T-helper 1 cell treated with Interleukin-12 subunit alpha and Interleukin-12 subunit beta and Interleukin-4 antibody, amounts not matched to agents 30 μg/mL and 1 μg/mL, for 36 hours (primary cell): Measurements from ENCODE around the gene GRAMD1B.
A peak's percentile ranks its signal among the peaks of the same experiment; 100 is the strongest.
"Not testable (repeated sequence)": the region's sequence is repeated elsewhere in the genome, so short reads cannot be mapped to it uniquely, and the experiment has no call there.

ENCODE experiments used
- H3K27ac Mint-ChIP-seq: one replicate; pipeline ENCODE4 v1.8.0; 2021; ENCODE audit warnings: mild to moderate bottlenecking, mixed read lengths
- H3K27me3 Mint-ChIP-seq: one replicate; pipeline ENCODE4 v1.8.0; 2021; ENCODE audit warnings: low read depth, mixed read lengths
- H3K36me3 Mint-ChIP-seq: one replicate; pipeline ENCODE4 v1.8.0; 2021; ENCODE audit warnings: low read depth, mixed read lengths
- H3K4me1 Mint-ChIP-seq: one replicate; pipeline ENCODE4 v1.8.0; 2021; ENCODE audit warnings: low read depth, mixed read lengths
- H3K4me3 Mint-ChIP-seq: one replicate; pipeline ENCODE4 v1.8.0; 2021; ENCODE audit warnings: mild to moderate bottlenecking, moderate library complexity, mixed read lengths
- H3K9me3 Mint-ChIP-seq: one replicate; pipeline ENCODE4 v1.8.0; 2021; ENCODE audit warnings: mixed read lengths

The GRAMD1B gene

GRCh38 chr11:123569393-123569792 lies 139.3 kb downstream of the GRAMD1B start:
- no peaks in the 10 kb centered on the region for H3K27me3 Mint-ChIP-seq
- H3K36me3 Mint-ChIP-seq = peaks cover 8% of the 10 kb centered on the region

DNA sequence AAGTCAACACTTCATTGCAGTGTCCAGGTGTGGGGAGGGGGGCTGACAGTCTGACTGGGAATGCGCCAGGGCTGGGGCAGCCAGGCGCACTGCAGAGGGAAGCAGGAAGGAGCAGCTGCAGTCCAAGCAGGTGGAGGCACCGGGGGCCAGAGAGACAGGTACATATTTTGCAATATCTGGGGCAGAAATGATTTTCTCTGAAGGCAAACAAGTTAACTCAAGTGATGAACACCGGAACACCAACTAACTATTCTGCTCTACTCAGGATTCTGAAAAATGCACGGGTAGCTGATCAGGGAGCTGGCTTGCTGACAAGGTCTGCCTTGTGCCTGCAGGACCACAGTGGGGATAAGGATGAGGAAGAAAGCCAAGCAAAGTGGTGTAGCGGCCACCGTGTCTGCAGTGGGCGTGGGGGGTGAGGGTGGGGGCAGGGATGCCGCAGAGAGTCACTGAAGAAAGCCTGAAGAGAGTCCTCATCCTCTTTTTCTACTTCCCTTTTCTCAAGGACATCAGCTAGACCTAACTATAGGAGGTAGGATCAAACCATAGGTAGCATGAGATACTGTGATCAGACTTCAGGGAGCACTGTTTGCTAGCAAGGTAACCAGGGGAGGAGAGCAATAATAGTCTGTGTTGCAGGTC lies 141.0 kb downstream of the GRAMD1B start:
- Mint-ChIP-seq H3K4me1 (peaks cover 27% of the 10 kb centered on the region), H3K9me3 (no peaks in the 10 kb centered on the region), H3K4me3 (no peak overlapping the region), H3K27ac (no peak overlapping the region), H3K36me3 (peaks cover 8% of the 10 kb centered on the region), H3K27me3 (no peaks in the 10 kb centered on the region)

More at GRCh38 chr11:123569393-123569792, 139.3 kb downstream of the GRAMD1B start:
- no peak overlapping the region for H3K27ac Mint-ChIP-seq
- peaks cover 20% of the 10 kb centered on the region for H3K4me1 Mint-ChIP-seq
- H3K9me3 Mint-ChIP-seq = no peaks in the 10 kb centered on the region
- no peak overlapping the region for H3K4me3 Mint-ChIP-seq

- H3K9me3 Mint-ChIP-seq, H3K27me3 Mint-ChIP-seq, H3K4me3 Mint-ChIP-seq: not testable (repeated sequence)
Observed at GRCh38 chr11:123572791-123573190, 142.7 kb downstream of the GRAMD1B start.

DNA sequence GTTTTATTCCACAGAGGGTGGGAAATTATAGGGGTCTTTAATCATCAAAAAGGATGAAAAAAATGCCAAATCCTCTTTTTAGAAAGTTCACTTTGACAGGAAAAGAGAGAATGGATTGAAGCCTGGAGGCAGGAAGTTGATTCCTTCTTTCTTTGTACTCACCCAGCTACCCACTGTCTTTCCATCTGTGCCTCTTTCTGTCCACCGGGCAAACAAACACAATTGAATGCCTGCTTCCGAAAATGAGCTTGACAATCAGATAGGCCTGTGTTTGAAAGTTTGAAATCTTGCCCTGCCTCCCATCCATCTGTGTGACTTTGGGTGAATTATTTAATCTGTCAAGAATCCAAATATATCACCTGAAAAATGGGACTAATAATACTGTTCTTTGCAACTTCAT lies 143.2 kb downstream of the GRAMD1B start:
- Mint-ChIP-seq H3K4me1 (peaks cover 35% of the 10 kb centered on the region), H3K36me3 (peaks cover 9% of the 10 kb centered on the region), H3K9me3 (no peaks in the 10 kb centered on the region), H3K27me3 (no peaks in the 10 kb centered on the region), H3K27ac (no peak overlapping the region), H3K4me3 (no peak overlapping the region)

More at GRCh38 chr11:123572791-123573190, 142.7 kb downstream of the GRAMD1B start:
- H3K36me3 Mint-ChIP-seq, H3K27ac Mint-ChIP-seq: not testable (repeated sequence)
- H3K4me1 Mint-ChIP-seq = peaks cover 35% of the 10 kb centered on the region

- Mint-ChIP-seq H3K4me1 (peaks cover 34% of the 10 kb centered on the region), H3K27ac (no peak overlapping the region), H3K27me3 (no peaks in the 10 kb centered on the region), H3K9me3 (no peaks in the 10 kb centered on the region), H3K36me3 (peaks cover 13% of the 10 kb centered on the region), H3K4me3 (no peak overlapping the region)
Observed at GRCh38 chr11:123575441-123575840, 145.4 kb downstream of the GRAMD1B start.

DNA sequence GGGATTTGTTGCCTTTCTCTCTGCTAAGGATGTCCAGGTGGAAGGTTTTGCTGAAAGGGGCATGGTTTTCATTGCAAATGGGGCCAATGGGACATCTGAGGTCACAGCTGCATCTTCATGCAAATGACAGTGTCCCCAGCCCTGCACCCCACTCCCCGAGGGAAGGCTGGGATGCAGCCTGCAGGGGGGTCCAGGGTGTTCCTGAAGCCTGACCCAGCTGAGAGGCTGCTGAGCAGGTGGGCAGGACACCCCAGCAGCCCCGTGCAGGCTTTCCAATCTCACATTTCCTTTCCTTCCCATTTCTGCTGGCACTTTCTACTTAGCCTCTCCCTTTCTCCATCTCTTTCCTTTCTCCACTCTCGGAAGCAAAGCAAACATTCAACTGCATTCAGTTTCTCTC lies 146.0 kb downstream of the GRAMD1B start:
- H3K4me3 Mint-ChIP-seq = no peak overlapping the region
- peaks cover 40% of the 10 kb centered on the region for H3K4me1 Mint-ChIP-seq
- H3K27me3 Mint-ChIP-seq = no peaks in the 10 kb centered on the region
- H3K36me3 Mint-ChIP-seq = peaks cover 14% of the 10 kb centered on the region
- no peaks in the 10 kb centered on the region for H3K9me3 Mint-ChIP-seq
- peak overlapping the region; percentile 43 for H3K27ac Mint-ChIP-seq

DNA sequence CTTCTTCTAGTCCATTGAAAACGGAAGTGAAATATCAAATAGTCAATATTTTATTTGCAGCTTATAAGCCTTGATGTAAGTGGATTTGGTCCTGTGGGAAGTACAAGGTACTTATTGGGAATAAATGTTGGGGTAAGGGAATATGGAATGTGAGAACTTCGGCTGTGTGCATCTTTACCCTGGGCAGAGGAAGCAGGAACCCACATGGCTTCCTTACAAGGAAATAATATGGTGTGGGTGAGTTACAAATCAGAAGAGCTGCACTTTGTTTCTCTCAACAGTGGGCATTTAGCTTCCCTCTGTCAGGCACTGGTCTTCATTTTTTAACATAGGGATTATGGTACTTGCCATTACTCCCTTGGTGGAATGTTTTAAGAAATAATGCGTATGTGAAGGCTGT lies 146.4 kb downstream of the GRAMD1B start:
- Mint-ChIP-seq H3K4me3 (no peak overlapping the region), H3K27ac (no peak overlapping the region)

GRCh38 chr11:123577081-123577598 lies 147.1 kb downstream of the GRAMD1B start:
- H3K27ac Mint-ChIP-seq = peak overlapping the region; percentile 38
- no peaks in the 10 kb centered on the region for H3K9me3 Mint-ChIP-seq
- H3K4me3 Mint-ChIP-seq = no peak overlapping the region
- peaks cover 37% of the 10 kb centered on the region for H3K4me1 Mint-ChIP-seq
- H3K36me3 Mint-ChIP-seq = peaks cover 17% of the 10 kb centered on the region
- no peaks in the 10 kb centered on the region for H3K27me3 Mint-ChIP-seq

More for the DNA sequence above, 146.4 kb downstream of the GRAMD1B start:
- no peaks in the 10 kb centered on the region for H3K9me3 Mint-ChIP-seq
- H3K36me3 Mint-ChIP-seq = peaks cover 15% of the 10 kb centered on the region
- peaks cover 41% of the 10 kb centered on the region for H3K4me1 Mint-ChIP-seq
- no peaks in the 10 kb centered on the region for H3K27me3 Mint-ChIP-seq

DNA sequence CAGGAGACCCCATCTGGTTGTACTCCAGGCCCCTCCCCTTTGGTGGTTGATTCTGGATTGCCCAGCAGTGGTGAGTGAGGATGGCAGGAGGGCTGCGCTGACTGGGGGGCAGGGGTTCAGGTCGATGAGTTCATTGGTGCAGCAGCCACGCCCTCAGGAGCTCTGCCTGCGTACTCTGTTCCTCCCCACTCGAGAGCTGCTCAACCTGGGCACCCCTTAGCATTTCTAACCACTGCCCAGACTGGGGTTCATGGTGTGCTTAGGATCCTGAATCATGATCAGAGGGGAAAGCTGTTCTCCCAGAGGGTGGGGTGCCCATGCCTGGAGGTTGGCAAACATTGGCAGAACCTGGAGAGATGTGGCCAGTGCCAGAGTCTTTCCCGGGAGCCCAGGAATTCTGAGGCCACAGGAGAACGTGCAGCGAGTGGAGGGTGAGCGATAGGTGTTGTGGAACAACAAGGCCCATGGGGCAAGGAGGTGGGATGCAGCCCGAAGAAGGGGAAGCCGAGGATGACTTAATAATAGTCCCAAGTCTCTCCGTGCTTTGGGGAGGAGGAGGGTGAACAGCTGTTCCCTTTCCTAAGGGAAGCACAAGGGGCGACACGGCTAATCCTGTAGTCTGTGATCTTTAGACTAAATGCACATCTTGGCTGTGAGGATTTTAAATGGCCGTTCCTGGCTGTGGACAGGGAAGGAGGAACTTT lies 148.9 kb downstream of the GRAMD1B start:
- Mint-ChIP-seq H3K4me3 (no peak overlapping the region), H3K36me3 (peaks cover 18% of the 10 kb centered on the region), H3K9me3 (no peaks in the 10 kb centered on the region), H3K27ac (no peak overlapping the region), H3K27me3 (no peaks in the 10 kb centered on the region), H3K4me1 (peaks cover 37% of the 10 kb centered on the region)

DNA sequence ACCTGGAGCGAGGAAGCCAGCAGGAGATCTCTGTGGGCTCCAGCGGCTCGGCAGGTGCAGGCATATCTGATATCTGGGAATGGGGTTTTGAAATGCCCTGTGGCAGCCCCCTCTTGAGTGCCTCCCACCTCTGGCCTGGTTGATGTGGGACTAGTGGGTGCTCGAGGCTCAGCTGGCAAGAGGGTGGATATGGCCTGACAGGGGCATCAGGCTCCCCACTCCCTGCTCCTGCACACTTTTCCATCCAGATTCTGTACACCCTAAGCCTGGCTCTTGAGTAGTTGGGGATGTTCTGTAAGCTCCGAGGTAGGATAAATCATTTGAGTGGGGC lies 149.4 kb downstream of the GRAMD1B start:
- H3K4me3 Mint-ChIP-seq = no peak overlapping the region
- H3K36me3 Mint-ChIP-seq = peaks cover 18% of the 10 kb centered on the region
- peaks cover 33% of the 10 kb centered on the region for H3K4me1 Mint-ChIP-seq
- H3K27ac Mint-ChIP-seq = no peak overlapping the region
- no peaks in the 10 kb centered on the region for H3K27me3 Mint-ChIP-seq
- no peaks in the 10 kb centered on the region for H3K9me3 Mint-ChIP-seq

GRCh38 chr11:123580137-123580536 lies 150.1 kb downstream of the GRAMD1B start:
- H3K27ac Mint-ChIP-seq = no peak overlapping the region

GRCh38 chr11:123580557-123581275 lies 150.6 kb downstream of the GRAMD1B start:
- Mint-ChIP-seq H3K4me1 (peaks cover 27% of the 10 kb centered on the region), H3K27ac (peak overlapping the region; percentile 55), H3K9me3 (no peaks in the 10 kb centered on the region), H3K4me3 (no peak overlapping the region), H3K27me3 (no peaks in the 10 kb centered on the region), H3K36me3 (peaks cover 18% of the 10 kb centered on the region)

More at GRCh38 chr11:123580137-123580536, 150.1 kb downstream of the GRAMD1B start:
- Mint-ChIP-seq H3K4me1 (peaks cover 30% of the 10 kb centered on the region), H3K27me3 (no peaks in the 10 kb centered on the region), H3K36me3 (peaks cover 18% of the 10 kb centered on the region), H3K4me3 (no peak overlapping the region), H3K9me3 (no peaks in the 10 kb centered on the region)

DNA sequence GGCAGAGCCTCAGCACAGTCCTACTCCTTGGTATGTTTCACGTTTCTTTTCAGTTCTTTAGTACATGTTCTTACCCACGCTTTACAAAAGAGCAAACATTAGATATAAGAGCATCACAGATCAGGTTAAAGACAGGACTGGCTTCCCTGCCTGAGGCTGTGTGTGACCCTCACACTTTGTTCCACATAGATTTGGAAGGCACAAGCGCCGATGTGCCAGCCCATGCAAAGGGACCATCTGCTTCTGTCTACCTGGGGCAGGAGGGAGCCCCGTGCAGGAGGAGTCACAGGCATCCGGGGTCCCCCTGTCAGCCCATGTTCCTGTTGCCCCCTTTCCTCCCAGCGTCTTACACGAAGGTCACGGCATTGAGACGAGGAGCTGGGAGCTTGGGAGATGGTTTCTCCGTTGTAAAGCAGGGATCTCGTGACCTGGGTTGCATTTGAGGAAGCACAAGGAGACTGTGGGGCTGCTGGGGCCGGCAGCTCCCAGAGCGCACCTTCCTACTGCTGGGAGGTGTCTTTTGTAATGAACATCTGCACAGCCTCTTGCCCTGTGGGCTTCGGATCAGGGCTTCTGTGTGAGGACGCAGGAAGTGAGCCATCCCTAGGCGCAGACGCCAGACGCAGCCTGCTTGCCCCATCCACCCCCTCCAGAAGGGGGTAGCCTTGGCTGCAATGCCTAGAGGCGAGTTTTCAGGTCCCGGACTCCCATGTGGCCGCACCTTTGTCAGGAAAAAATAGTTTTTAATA lies 151.8 kb downstream of the GRAMD1B start:
- Mint-ChIP-seq H3K9me3 (no peaks in the 10 kb centered on the region), H3K27ac (no peak overlapping the region), H3K4me3 (no peak overlapping the region), H3K4me1 (peaks cover 19% of the 10 kb centered on the region), H3K27me3 (no peaks in the 10 kb centered on the region), H3K36me3 (peaks cover 19% of the 10 kb centered on the region)

- Mint-ChIP-seq H3K36me3 (peaks cover 16% of the 10 kb centered on the region), H3K4me3 (no peak overlapping the region), H3K27ac (no peak overlapping the region), H3K9me3 (no peaks in the 10 kb centered on the region), H3K4me1 (peaks cover 17% of the 10 kb centered on the region), H3K27me3 (no peaks in the 10 kb centered on the region)
Observed at GRCh38 chr11:123582992-123583504, 153.0 kb downstream of the GRAMD1B start.
